CD4-positive, alpha-beta T cell treated with Interleukin-4 for 4 hours (primary cell): Measurements from ENCODE around the gene GAREM2.

Source experiments
- DNase-seq: peaks from one replicate; pipeline ENCODE4 v3.0.0-alpha.2; 2020

Gene GAREM2

GRCh38 chr2:26187537-26188104, 14.7 kb downstream of the GAREM2 start:
- no peak for DNase-seq

DNA sequence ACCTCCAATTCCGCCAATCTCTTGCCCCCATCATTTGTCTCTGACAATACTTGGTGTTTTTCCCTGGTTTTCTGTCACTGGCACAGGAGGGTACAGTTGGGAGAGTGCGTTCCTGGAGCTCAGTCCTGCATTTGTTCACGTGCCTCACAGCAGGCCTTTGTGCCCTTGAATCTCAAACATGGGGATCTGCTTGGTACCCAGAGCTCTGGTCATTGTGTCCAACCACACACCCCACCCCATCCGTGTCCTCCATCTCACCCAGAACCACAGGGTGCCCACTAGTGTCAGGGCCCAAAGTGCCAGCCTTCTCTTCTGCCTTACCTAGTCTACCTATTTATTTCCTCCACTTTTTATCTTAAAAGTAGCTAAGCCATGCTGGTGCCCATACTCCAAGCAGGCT, 16.2 kb downstream of the GAREM2 start:
- no peak for DNase-seq

DNA sequence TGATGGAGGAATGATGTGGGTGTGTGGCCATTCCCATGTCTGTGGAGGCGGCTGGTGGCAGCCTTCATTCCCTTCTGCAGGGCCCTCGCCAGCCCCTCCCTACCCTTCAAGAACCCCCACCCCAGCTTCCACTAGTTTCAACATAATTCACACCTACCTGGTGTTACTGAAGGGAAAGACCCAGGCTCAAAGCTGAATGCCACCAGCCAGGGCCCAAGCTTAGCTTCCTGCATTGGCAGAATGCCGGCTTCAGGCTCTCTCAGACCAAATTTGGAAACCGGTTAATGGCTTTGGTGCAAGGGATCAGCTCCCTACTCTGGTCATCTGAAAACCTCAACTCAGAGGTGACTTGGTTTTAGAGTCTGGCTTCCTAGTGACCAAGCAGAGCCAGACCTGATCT, 16.9 kb downstream of the GAREM2 start:
- DNase-seq = no peak

DNA sequence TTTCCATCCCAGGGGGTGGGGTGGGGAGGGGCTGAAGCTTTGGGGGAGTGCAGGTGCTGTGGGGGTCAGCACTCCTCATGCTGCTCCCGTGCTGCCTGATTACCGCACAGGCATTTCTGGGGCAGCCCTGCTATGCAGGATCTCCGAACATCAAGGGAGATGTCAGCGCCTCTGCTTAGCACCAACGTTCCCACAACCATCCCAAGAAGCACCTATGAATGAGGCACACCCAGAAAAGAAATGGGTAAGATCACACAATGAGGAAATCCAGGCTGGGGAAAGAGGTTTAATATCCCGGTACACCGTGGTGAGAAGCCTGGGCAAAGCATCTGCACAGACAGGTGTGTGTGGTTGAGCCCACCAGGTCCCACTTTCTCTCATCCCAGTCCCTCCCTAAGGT, 17.5 kb downstream of the GAREM2 start:
- DNase-seq = no peak

DNA sequence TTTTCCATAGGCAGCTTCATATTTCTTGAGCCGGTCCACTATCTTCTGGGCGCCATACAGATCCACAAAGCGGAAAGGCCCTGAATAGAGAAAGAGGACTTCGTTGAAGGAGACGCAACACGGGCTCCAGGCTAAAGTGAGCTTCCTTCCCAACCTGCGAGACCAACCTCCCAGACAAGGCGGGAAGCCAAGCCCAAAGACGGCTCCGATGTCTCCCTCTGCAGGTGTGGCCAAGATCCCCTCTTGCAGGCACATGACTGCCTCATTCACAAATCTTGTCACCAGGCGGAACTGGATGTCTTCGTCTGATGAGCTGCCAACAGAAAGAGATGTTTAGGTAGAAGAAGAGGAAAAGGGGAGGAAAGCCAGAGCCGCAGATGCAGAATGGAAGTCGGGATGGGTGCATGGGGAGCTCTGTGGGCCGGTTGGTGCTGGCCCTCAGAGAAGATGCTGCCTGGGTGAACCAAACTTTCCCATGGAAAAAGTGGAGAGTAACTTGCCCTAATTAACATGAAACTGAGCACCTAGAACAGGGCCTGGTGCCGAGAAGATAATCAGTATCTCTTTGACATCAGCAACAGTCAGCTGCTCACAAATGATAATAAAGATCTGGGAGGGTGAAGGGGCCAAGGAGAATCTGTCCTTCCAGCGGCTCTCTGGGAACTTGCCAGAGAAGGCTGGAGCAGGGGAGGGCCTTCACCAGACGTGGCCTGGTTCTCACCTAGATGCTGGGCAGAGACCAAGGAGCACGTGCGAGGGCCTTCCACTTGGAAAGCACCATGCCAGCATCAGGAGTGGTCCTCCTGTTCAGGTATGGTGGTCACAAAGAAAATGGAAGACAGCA, 18.6 kb downstream of the GAREM2 start:
- DNase-seq = no peak

- DNase-seq = no peak
Observed at GRCh38 chr2:26193578-26194231, 20.8 kb downstream of the GAREM2 start.

- DNase-seq = no peak
Observed at GRCh38 chr2:26195040-26195984, 22.4 kb downstream of the GAREM2 start.

DNA sequence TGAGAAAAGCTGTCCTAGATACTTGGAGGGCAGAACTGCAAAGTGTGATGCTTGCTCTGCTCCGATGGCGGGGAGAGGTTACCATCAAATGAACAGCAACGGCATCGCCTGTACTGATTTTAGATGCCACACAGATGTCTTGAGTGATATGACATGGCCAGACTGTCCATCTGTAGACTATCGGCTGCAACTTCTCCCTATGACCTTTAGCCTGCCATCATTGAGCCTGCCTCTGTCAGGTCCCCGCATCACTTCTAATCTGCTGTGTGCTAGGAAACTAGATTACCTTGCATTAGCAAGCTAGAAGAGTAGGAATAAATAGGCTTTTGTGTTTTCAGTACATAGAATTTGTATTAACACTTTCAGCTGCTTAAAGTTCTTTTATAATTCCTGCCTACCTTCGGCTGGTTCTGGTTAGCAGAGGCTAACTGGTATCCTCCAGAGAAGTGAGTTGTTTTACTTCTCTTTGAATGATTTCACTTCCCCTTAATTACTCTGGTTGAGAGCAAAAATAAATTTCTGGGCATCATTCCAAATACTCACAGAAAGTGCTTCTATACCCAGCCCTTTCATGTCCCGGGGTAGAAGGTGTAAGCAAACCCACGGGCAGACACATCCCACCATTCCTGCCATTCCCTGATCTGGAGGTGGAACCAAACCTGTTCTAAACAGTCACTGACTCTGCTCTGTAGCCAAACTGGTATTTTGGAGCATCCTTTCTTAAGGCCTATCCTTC, 24.0 kb downstream of the GAREM2 start:
- no peak for DNase-seq

DNA sequence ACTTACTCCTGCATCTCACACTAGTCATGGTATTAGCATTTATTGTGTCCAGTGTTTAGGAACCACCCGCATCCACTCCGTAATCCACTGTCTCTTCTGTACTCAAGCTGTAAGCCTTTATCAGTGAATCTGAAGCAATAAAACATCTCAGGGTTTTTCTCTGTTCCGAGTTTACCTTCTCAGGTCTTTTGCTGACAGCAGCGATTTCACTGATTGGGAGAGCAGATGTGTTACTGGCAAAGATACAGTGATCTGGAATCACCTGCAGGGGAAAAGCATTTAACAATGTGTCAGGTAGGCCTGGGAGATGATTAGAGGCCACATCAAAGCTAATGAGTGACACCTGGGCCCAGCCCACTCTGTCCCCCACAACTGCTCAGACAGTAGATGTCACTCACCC, 24.6 kb downstream of the GAREM2 start:
- DNase-seq = no peak

DNA sequence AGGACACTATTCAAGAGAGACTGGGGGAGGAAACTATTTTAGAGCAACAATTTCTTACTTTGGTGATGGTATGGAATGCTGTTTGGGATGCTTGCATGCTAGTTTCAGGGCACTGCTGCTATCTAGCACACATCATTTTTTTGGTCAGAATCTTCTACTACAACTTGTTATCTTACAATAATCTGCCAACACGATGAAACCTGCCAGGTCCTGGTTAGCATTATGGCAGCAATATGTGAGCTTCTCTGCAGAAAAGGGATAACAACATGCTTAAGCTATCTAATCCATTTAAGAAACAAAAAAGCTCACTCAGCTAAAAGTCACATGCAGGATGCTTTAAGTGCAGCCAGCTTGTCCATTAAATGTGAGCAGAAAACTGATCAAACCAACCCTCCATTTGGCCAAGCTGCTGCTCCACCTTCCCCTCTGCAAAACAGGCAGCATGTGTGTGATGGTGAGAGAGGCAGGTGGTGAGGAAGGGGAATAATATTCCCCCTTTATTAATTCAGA, 30.1 kb downstream of the GAREM2 start:
- DNase-seq = no peak

- DNase-seq = no peak
Observed at GRCh38 chr2:26203906-26204305, 31.0 kb downstream of the GAREM2 start.

GRCh38 chr2:26212011-26212410, 39.1 kb downstream of the GAREM2 start:
- no peak for DNase-seq

- DNase-seq = no peak
Observed at GRCh38 chr2:26214759-26215158, 41.9 kb downstream of the GAREM2 start.

DNA sequence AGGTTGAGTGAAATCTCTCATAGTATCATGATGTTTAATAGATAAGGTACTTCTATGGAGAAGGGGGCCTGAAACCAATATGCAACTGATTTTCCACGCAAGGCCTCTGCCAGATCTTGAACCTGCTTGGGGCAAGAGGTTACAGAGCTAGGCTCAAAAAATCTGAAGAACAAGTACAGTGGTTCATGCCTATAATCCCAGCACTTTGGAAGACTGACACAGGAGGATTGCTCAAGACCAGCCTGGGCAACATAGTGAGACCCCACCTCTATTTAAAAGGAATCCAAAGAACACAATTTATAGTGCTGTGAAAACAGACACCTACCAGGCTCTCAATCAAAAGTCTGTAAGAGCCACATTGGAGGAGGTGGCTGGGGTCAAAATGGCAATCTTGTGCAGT, 42.9 kb downstream of the GAREM2 start:
- DNase-seq = no peak

DNA sequence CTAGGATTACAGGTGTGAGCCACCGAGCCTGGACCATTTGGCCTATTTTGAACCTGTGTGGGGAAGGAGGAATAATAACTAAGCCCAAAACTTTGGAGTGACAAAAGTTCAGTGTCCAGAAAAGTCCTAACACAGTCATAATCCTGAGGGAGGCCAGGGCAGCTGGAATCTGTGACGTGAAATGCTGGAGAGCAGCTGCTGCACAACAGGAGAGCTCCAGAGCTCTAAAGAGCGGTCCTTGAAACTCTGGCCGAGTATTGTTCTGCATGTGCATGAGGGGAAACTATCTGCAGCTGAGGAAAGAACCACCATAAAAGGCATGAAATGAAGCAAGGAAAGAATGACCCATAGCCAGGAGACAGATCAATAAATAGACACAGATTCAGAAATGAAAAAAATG, 43.7 kb downstream of the GAREM2 start:
- DNase-seq = no peak

GRCh38 chr2:26217720-26218119, 44.8 kb downstream of the GAREM2 start:
- DNase-seq = no peak

GRCh38 chr2:26223018-26223417, 50.1 kb downstream of the GAREM2 start:
- DNase-seq = no peak

- no peak for DNase-seq
Observed at GRCh38 chr2:26224095-26224494, 51.2 kb downstream of the GAREM2 start.

- no peak for DNase-seq
Observed at GRCh38 chr2:26229595-26229994, 56.7 kb downstream of the GAREM2 start.

GRCh38 chr2:26230806-26231205, 57.9 kb downstream of the GAREM2 start:
- DNase-seq = no peak

DNA sequence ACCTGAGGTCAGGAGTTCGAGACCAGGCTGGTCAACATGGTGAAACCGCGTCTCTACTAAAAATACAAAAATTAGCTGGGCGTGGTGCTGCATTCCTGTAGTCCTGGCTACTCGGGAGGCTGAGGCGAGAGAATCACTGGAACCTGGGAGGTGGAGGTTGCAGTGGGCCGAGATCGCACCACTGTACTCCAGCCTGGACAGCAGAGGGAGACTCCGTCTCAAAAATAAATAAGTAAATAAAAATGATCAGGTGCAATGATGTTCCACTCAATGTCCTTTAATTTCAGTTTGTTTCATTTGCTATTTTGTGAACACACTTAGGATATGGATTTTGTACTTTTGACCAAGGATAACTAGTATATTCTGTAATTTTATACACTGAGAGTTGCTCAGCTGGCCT, 62.2 kb downstream of the GAREM2 start:
- DNase-seq = no peak

GRCh38 chr2:26237868-26238267, 65.0 kb downstream of the GAREM2 start:
- no peak for DNase-seq
